GM12892 (cell line): ENCODE data around the gene ZNF230.

Experiments used
- POLR2A ChIP-seq: IDR thresholded peaks from 2 replicates; pipeline ENCODE4 v1.6.1; 2011; ENCODE audit warnings: low read depth, low read length, control low read depth
- TAF1 ChIP-seq: IDR thresholded peaks from 2 replicates; pipeline ENCODE4 v1.6.1; 2011; ENCODE audit warnings: low read depth, mild to moderate bottlenecking, control low read depth, low read length, borderline replicate concordance

GRCh38 chr19:44050740-44051649 is 48.2 kb downstream of the ZNF230 start:
- TF ChIP-seq TAF1 (no peak), POLR2A (no peak)
